ENCODE results near the gene PASK.

Gene PASK

DNA sequence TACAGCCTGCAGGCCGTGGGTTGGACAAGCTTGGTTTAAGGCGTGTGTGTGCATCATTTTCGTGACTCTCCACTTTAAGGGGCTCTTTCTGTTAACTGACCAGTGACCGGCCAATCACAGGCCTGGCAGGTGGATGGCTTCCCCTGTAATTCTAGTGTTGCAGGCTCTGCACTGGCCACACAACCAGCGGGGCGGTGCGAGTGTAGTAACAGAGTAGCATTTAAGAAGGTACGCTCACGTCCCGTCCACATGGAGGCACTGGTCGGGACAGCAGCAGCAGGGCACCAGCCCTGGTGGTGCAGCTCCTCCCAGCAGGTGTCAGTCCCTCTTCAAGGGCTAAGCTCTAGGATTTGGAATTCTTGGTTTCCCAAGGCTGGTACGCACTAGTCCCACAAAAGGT is 31.2 kb upstream of the PASK start:
- DNase-seq (ENCODE audit: low read depth in 2 of 3, low spot score in 1 of 3) = no peak

DNA sequence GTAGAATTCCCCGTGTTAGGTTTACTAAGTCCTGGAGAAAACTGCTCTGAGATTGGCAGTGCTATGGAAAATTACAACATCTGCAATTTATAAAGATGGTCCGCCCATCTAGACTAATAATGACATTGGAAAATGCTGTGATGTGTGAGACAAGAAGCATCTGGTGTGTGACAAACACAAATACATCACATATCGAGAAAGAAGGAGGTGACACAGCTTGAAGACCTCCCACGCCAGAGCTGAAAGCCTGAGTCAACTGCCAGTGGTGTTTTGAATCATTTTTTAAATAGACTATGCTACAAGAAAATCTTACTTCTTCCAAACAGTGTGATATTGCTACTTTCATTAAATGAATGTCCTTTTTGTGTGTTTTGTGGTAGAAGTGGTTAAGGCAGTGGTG is 30.6 kb upstream of the PASK start:
- peak; percentile 9 to 30 (median 28) for DNase-seq (ENCODE audit: low read depth in 2 of 3, low spot score in 1 of 3)

DNA sequence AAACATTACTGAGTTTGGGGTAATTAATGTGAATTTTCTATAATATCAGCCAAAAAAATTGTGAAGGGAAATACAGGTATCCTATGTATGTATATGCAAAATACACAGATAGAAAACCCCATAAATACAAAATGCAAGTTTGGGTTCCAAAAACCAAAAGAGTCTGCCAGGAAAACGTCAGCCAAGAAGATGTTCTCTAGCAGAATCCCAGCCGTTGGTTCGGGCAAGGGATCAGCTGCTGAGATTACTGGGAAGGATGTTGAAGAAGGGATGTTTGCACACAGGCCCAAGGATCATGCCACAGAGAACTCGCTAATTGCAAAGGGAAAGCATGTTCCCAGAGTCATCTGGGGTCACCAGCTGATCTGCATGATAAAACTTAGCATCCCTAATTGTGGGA is 29.7 kb upstream of the PASK start:
- no peak for DNase-seq (ENCODE audit: low read depth in 2 of 3, low spot score in 1 of 3)

DNA sequence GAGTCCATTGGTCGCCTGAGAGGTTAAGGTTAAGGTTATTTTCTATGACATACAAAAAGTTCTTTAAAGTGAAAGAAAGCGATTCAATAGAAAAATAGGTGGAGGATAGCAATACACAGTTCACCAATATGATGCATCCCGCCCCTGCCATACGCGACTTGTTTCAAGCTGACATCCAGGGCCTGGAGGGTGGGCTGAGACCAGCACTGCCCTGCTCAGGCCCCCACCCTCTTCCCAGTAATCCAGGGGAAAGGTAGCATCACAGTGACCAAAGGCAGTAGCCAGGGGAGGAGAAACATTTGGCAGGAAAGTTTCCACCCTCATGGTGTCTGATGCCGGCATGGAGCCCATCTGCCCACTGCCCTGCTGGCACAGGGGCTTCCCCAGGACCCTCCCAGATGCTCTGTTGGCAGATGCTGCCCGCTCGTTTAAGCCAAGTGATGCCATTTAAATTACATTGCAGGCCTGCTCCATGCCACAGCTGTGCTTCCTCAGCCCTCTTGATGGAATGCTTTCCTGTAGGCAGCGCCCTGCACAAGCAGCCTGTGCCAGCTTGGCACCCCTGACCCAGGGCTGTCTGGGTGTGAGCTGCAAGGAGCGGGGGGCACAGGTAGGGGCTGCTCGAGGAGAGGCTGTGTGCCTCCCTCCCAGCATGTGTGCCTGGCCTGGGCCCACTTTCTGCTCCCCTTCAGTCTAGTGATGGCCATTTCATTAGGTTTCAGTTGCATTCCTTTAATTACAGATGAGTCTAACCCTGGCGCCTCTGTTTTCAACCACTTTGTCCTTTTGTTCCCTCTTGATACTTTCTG is 28.5 kb upstream of the PASK start:
- DNase-seq (ENCODE audit: low read depth in 2 of 3, low spot score in 1 of 3) = no peak

DNA sequence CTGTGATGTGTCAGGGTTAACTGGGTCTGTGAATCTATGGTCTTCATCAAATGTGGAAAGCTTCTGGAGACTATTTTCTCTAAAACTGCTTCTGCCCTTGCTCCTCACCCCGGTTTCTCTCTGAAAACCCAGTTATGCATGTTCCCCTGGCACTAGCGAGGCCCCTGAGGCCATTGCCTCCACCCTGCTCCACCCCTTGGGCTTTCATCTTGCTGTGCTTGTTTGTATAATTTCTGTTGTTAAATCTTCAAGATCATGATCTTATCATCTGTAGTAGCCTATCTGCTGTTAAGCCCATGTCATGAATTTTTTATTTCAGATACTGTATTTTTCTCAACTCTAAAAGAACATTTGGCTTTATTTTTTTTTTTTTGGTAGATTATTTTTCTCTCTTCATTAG is 24.3 kb upstream of the PASK start:
- DNase-seq (ENCODE audit: low read depth in 2 of 3, low spot score in 1 of 3) = no peak

DNA sequence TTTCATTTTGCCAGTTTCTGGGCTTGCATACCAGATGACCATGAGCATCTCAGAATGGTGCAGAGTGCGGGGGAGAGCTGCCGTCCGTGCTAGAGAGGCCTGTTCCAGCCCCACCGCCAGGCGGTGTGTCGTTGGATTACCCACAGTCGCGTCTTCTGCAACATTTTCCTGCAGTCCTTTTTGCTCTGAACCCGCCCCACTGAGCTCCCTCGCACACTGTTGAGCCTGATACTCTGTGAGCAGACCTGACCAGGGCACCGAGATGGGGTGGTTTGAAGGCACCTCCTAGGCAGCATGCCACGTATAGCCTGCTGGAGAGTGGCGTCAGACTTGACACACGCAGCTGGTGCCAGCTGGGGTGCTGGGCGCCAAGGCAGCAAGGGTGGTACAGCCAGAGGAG is 19.1 kb upstream of the PASK start:
- no peak for DNase-seq (ENCODE audit: low read depth in 2 of 3, low spot score in 1 of 3)

DNA sequence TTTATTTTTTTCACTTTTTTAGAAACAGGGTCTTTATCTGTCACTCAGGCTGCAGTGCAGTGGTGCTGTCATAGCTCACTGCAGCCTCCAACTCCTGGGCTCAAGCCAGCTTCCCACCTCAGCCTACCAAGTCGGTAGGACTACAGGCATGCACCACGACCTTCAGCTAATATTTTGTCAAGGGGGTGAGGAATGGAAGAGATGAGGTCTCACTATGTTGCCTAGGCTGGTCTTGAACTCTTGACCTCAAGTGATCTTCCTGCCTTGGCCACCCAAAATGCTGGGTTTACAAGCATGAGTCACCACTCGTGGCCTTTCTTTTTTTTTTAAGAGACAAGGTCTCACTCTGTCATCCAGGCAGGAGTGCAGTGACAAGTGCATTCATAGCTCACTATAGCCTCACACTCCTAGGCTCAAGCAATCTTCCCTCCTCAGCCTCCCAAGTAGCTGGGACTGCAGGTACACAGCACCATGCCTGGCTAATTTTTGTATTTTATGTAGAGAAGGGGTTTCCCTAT is 14.4 kb upstream of the PASK start:
- DNase-seq (ENCODE audit: low read depth in 2 of 3, low spot score in 1 of 3) = no peak

DNA sequence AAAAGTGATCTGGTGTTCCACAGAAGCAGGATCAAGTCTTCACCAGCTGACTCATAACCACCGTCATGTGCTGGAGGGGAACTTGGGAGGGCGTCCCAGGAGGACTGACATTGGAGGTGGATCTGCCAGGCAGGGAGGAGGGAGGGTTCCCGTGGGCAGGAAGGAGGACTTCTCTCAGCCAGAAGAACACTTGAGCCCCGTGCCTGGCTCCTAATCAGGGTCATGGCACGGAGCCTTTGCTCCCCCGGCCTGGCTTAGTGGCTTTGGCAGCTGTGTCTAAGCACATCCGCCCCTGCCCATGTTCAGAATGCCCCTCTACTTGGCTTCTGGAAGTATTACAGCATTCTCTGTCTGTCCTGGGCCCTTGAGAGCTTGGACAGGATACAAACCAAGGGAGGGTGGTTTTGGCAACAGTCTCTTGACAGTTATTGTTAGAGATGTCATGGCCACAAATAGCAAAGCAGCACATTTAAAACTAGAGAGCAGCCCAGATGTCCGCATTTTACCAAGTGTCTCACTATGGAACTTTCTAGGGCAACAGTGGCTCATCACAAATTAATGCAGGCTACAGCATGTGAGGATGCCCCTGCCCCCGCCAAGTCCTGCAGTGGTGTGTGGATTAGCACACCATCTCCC is 12.5 kb upstream of the PASK start:
- DNase-seq (ENCODE audit: low read depth in 2 of 3, low spot score in 1 of 3) = no peak

DNA sequence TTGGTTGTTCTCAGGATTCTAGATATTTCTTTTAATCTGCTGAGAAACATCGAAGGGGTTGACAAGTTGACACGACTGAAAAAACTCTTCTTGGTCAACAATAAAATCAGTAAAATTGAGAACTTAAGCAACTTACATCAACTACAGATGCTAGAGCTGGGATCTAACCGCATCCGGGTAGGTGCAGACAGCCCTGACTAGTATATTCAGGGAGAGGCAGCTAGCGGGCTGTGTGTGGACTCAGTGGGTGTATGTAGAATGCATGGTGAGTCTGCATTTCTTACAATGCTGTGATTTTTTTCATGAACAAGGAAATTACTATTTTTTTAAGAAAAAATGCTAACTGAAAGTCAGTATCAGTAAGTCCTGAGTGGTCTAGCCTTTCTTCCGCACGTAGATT is 11.0 kb upstream of the PASK start:
- no peak for DNase-seq (ENCODE audit: low read depth in 2 of 3, low spot score in 1 of 3)

DNA sequence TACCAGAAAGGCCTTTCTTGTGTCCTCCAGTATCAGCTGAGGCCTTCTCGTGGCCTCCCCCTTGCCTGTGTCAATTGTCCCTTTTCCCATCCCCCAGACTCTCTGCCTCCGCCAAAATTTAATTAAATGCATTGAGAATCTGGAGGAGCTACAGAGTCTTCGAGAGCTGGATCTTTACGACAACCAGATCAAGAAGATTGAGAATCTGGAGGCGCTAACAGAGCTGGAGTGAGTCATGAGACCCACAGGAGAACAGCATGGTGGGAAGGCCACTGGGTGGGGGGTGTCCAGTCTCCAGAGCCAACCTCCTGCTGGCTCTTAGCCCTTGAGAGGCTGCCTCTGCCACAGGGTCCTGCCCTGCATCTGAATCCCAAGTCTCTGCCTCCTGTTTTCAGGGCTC is 9.8 kb upstream of the PASK start:
- DNase-seq (ENCODE audit: low read depth in 2 of 3, low spot score in 1 of 3) = no peak

DNA sequence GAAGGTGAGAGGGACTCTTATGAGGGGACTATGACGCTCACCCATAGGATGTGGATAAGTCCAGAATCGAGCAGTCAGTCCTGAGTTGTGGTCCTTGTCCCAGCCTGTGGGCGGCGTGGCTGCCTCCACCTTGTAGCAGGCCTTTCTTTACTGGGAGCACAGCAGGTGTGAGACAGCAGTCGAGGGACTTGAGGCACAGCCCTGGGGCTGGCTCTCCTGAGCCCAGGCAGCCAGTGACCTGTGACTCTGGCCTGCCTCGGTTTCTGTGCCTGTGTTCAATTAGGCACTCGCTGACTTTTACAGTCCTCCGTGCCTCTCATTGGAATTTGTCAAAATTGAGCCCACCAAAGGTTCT is 9.3 kb upstream of the PASK start:
- no peak for DNase-seq (ENCODE audit: low read depth in 2 of 3, low spot score in 1 of 3)

DNA sequence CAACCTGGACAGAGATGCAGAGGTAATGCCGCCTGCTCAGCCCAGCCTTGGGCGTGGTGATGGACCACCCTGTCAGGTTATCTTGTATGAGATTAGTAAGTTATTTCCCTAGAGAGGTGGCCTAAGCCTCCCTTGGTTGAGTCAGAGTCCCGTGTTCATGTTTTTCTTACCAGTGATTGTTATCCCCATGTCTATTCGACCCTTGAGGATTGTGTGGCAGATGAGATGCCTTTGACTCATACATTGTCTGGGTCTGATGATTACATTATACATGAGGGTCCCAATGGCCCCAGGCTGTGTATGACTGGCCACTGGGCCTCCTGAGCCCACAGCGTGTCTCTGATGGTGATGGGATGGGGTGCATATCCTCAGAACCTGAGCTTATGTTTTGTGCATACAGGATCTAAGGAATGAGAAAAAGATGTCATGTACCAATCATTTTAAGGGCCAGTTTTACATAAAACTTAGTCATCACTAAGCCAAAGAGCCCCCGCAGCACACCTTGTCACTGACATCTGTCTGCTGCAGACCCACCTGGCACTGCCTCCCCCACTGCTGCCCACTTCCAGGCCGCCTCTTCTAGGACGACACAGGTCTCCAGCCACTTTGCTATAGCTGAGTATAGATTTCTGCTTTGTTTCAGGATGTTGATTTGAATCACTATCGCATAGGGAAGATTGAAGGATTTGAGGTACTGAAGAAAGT is 8.7 kb upstream of the PASK start:
- no peak for DNase-seq (ENCODE audit: low read depth in 2 of 3, low spot score in 1 of 3)

DNA sequence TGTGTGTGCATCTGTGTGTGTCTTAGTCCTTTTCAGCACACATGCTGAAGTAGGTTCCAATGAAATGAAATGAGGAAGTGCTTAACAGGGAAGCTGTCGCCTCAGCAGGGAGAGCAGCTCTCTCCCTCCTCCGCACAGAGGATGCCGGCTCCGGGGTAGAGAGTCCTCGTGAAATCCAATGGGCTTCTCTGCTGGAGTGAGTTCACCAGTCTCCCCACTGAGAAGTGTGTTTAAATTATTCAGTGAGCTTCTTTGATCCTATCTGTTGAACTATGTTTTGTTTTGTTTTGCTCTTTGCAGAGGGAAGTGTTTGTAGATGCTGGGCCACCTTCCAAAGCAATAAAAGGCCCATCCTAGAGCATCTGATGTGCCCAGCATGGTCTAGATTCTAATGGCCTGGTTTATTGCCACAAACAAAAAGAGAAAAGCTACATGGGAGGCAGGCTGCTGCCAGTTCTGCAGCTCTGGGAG is 7.7 kb upstream of the PASK start:
- no peak for DNase-seq (ENCODE audit: low read depth in 2 of 3, low spot score in 1 of 3)

DNA sequence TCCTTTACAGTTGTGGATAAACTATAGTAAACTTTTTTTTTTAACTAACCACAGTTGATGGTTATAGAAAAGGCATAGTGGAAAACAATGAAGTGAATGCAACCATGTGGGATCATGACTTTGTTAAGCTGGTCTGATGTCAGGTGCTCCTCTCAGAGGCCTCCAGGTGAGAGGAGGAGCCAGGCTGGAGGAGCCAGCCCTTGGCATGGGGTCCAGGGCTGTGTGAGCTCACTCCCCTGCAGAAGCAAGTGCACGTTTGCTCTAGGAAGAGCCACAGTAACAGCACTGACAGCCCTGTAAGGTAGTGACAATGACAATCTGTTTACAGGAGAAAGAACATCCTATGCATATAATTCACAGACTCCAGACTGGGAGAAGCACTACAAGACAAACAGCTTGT is 6.7 kb upstream of the PASK start:
- DNase-seq (ENCODE audit: low read depth in 2 of 3, low spot score in 1 of 3) = no peak

DNA sequence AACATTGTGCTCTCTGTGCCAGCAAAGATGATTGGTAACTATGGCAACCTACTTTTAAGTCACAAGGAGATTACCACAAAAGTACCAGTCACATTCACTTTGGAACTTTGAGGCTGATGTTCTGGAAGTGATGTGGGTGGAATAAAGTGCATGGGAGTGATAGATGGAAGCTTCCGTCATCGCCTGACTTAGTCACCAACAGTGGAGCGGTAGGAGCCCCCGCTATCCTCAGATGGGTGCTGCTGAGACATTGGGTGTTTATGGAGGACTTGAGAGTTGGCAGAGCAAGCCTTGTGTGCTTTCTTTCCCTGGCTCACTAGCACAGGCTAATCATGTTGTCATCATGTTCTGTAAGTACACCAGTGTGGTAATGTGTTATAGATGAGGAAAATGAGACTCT is 5.6 kb upstream of the PASK start:
- DNase-seq (ENCODE audit: low read depth in 2 of 3, low spot score in 1 of 3) = peak; percentile 19 to 34 (median 28)

DNA sequence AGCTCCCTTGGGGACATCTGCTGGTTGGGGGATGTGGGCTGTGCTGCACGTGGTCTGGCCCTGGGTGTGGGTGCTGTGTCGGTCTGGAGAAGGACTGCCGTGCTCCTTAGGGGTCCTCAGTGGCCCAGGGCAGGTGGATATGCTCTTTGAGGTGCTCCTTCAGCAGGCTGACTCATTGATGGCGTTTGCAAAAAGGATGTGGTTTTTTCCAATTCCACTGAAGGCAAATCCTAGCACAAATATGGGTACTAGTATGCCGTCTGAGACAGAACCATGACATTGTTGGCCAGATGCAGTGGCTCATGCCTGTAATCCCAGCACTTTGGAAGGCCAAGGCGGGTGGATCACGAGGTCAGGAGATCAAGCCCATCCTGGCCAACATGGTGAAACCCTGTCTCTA is 4.3 kb upstream of the PASK start:
- DNase-seq (ENCODE audit: low read depth in 2 of 3, low spot score in 1 of 3) = no peak

DNA sequence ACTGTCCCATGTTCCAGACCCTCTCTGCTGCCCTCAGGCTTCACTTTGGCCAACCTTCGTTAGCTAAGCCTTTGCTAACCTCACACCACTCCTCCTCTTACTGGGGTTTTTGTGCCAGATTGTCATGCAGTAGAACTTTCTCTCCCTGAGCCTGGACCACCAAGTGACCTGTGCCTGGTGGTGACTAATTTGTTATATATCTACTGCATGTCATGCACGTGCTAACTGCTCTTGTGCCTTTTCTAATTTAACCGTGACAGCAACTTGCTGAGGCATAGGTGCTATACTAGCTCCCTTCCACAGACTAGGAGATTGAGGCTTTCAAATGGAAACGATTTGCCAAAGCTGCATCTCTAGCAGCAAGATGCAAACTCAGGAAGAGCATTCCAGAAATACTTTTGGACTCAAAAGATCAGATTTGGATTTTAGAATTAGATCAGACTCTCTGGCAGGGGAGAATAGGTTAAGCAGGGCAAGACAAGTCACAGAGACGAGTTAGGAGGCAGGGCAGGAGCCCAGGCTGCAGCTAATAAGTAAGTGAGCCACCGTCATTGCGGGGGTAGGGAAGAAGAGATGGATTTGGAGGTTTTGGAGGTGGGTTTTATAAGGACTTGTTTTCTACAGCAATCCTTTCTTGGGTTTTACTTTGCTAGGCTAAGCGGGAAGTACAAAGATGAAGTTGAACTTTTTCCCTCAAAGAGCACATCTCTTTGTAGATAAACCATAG is 2.8 kb upstream of the PASK start:
- no peak for DNase-seq (ENCODE audit: low read depth in 2 of 3, low spot score in 1 of 3)

DNA sequence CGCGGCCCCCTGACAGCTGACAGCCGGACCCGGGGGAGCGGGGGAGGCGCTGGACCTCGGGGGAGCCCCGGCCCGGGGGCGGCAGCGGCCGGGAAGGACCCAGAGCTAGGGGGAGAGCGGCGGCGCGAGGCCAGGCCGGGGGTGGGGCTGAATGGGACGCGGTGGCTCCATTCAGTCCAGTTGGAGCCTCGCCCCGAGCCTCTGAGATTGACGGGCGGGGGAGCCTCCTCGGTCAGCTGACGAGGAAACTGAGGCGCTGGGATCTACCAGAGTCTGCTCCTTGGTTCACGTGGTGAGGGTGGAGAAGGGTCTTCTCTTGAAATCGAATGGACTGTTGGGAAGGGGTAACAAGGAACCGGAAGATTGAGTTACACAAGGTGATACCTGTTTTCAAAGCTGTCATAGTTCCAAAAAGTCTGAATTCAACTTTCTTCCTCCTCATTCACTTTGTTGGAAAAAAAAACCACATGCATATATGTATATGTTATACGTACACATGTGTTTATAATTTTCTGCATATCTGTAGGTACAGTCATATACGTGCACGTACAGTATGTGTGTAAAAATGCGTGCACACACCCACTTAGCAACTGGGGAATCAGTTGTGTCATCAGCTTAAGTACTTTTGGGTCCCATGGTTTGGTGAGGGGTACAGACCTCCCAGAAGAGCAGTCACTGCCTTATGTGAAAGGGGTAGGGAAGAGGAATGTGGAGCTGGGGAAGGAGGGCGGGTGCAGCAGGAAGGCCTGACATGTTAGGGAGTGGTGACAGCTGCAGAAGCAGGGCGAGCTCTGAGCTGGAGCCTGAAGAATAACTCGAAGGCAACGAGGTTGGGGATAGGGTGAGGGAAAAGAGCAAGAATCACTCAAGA is 1.6 kb upstream of the PASK start:
- no peak for DNase-seq (ENCODE audit: low read depth in 2 of 3, low spot score in 1 of 3)

DNA sequence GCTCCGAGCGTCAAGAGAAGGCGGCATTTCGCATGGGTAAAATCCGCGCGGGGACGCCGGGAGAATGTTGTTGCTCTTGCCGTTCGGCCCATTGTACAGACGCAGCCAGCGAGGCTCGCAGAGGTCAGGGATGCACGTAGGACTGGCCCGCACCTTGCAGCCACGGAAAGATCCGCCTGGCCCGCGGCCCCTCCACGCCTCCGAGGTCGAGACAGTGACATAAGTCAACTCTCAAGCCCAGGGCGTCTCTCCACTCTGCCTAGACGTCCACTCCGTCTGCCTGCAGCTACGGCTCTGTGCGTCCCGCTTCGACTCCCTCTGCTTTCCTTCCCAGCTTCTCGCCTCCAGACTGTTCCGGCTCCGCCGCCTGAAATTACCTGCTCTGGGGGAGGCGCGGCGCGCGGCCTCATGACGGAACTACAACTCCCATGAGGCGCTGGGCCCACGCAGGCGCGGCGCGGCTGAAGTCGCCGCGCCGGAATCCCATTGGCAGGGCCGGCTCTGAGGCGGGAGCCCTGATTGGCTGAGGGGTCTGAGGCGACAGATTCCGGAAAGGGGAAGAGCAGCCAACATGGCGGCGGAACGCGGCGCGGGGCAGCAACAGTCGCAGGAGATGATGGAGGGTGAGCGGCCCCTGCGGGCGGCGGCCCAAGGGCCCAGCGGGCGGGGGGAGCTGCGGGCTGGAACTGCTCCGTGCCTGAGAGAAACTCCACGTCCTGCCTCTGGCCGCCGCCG is 820 bp upstream of the PASK start, which contains the start of gene PPP1R7:
Gene PPP1R7, plus strand, starts transcription at position 543 of the 735 bp plus-strand sequence. Its CDS starts 29 bp downstream, at position 572.
- peak; percentile 86 to 94 (median 93) for DNase-seq (ENCODE audit: low read depth in 2 of 3, low spot score in 1 of 3)

DNA sequence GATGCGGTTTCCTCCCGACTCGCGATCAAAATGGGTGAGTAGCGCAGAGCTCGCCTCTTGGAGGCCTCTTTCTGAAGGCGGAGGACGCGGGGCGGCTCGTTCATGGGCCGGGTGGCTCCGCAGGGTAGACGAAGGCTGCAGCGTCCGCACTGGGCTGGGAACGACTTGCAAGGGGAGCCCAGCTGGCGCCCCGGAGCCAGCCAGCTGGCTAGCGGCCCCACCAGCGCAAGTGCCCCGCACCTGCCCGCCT is 328 bp upstream of the PASK start:
- DNase-seq (ENCODE audit: low read depth in 2 of 3, low spot score in 1 of 3) = no peak
